Fibroblast of peridontal ligament (primary cell): Measurements from ENCODE around the gene PEX7.
"Not testable (repeated sequence)": the region's sequence is repeated elsewhere in the genome, so short reads cannot be mapped to it uniquely, and the experiment has no call there.

Source experiments
- DNase-seq: peaks from one replicate; pipeline ENCODE4 v3.0.0-alpha.2; 2010; ENCODE audit errors: extremely low read depth

Gene PEX7

DNA sequence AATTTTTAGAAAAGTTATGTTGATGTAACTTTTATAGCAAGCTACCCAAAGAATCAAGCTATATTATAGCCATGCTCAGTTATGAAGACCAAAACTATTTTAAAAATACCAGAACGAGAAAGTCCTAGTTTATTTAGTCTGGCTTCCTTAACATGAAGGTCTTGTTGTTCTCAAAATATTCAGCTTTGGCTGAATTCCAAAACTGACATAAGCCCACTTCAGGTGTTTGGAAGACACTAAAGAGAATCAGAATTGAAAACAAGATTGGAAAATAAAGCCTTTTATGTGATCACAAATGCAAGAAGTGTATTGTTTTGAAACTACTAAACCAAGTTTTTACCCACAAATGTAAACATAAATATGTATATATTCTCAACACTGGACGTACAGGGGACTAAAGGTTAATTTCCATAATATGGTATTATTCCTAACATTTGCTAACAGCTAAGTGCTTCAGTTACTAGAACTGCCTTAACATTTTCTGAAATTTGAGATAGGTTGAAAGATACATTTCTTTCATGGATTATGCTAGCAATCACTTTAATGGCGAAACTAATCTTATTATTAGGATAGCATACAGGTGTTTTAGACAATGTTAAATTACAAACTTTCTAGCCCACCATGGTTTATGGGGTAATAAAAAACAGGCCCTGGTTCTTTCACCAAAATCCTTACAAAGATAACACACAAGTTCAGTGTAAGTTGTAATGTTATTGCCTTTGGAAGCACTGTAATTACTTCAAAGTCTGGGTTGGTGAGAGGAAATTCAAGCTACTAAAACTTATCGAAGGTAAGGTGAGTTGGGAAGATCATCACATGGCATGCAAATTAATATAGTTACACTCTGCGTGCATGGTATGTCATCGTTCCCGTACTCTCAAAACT is 31.7 kb upstream of the PEX7 start:
- DNase-seq = peak; percentile 27

- DNase-seq = peak; percentile 66
These were observed 30.9 kb upstream of the PEX7 start for GRCh38 chr6:136791296-136792094.

- no peak for DNase-seq
These were observed 30.3 kb upstream of the PEX7 start for GRCh38 chr6:136792095-136792409.

DNA sequence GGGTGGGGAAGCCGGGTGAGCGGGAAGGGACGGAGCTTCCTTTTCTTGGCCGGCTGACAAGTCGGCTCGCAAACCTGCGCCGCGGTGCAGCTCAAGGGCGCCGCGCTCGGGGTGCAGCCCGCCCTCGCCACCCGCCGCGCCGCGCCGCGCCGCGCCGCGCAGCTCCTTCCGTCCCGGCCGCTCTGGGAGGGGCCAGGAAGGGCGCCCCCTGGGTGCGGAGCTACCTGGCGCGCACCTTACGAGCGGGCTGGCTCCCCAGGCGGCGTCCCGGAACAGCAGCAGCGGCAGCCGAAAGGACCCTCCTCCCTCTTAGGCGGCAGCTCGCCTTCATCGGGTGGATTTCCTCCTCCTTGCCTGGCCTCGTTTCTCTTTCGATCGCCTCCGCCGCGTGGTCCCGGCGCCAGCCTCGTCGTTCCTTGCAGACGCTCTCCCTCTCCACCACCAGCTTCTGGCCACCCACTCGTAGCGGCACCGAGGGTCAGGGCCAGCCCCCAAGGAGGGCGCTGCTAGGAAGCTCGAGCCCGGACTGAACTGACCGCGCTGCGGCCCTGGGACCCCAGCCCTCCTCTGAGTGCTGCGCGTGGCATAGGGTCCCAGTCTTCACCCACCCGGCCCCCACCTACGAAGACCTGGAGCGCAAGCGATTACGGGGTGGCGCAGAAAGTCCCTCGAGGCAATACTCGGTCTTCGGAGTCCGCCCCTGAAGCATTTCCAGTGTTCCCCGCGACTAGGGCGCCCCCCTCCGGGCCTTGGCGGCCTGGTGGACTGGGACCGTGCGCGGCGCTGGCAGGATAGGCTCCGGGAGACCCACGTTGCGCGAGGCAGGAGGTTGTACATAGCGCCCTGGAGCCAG is 29.8 kb upstream of the PEX7 start, which contains the start of gene MAP3K5:
Gene MAP3K5 (minus strand): TSS at position 68 of the 853 bp plus-strand sequence. CDS start 320 bp downstream, outside the sequence.
- DNase-seq = peak; percentile 88

DNA sequence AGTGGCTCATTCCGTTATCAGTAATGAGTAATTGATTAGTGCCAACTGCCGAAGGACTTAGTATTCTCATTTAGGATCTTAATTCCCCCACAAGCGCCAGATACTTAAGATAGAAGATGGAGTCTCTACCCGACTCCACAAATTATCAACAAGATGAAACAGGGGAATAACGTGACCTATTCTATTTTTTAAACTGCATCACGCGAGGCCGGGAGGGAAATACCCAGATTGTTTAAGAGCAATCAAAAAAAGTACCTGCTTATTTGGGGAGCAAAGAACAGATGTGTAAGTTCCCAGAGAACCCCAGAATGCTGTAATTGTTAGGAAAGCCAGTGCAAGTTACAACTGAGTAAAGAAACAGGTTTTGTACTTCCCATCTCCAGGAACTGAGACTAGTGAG is 29.0 kb upstream of the PEX7 start:
- DNase-seq = no peak

DNA sequence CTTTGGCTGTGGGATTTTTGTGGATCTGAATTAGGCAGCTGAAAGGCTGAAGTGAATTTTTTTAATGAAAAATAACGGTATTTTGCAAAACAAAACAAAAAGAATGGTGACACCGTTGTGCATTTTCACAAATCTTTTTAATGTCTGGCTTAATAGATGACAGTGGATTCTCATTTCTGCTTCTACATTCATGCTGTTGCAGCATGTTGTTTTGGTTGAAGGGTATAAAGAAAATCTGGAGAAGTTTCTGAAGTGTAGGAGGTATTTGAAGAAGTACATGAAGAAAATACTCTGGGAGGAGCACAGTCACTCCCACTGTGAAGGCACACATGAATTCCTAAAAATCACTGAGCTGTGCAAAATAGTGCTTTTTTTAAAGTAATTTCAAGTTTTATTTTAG is 27.0 kb upstream of the PEX7 start:
- DNase-seq = no peak

DNA sequence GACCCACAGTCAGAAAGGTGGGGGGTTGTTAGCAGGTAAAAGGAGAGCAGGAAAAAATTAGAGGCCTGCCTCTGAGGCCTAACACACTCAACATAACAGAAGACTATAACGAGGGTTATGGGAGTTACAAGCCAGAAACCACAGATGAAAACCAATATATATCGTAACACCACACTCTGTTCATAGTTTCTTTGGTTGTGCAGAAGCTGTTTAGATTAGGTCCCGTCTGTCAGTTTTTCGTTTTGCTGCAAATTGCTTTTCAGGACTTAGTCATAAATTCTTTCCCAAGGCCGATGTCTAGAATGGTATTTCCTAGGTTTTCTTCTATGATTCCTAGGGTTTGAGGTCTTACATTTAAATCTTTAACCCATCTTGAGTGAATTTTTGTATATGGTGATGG is 26.4 kb upstream of the PEX7 start:
- peak; percentile 76 for DNase-seq

GRCh38 chr6:136798044-136798443 is 24.3 kb upstream of the PEX7 start:
- DNase-seq = peak; percentile 27

- no peak for DNase-seq
These were observed 20.8 kb upstream of the PEX7 start for GRCh38 chr6:136801581-136801980.

GRCh38 chr6:136803608-136804007 is 18.8 kb upstream of the PEX7 start:
- no peak for DNase-seq

DNA sequence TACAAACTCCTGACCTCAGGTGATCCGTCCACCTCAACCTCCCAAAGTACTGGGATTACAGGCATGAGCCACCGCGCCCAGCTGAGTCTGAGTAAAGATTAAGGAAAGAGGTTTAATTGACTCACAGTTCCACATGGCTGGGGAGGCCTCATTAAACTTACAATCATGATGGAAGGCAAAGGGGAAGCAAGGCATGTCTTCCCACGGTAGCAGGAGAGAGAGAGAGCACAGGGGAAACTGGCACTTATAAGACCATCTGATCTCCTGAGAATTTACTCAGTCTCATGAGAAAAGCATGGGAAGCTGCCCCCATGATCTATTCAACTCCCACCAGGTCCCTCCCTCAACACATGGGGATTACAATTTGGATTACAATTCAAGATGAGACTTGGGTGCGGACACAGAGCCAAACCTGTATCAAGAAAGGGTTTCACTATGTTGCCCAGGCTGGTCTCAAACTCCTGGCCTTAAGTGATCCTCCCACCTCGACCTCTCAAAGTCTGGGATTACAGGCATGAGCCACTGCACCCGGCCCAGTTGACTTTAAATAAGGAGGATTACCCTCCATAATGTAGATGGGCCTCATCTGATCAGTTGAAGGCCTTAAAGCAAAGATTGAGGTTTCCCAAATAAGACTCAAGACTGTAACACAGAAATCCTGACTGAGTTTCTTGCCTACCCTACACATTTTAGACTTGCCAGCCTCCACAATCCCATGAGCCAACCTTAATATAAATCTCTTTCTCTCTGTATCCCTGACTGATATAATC is 13.1 kb upstream of the PEX7 start:
- DNase-seq = no peak

GRCh38 chr6:136811272-136811671 is 11.1 kb upstream of the PEX7 start:
- peak; percentile 34 for DNase-seq

DNA sequence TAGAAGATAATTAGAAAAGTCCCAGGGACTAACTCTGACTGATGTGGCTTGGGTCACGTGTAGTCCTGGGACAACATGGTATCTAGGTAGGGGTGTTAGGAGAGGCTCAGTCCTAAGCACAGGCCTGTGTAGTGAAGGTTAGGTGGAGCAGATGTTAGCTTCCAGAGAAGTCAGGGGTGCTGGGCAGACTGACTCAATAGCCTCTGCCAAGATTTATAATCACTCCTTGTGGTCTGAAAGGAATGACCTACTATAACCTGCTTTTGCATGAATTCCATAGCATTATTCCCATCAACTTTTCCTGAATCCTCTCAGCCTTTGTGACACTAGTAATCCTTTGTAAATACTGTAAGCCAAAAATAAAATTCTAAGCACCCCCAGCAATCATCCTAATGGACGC is 10.2 kb upstream of the PEX7 start:
- DNase-seq = peak; percentile 24

- not testable (repeated sequence) for DNase-seq
These were observed 6.8 kb upstream of the PEX7 start for GRCh38 chr6:136815608-136816007.

DNA sequence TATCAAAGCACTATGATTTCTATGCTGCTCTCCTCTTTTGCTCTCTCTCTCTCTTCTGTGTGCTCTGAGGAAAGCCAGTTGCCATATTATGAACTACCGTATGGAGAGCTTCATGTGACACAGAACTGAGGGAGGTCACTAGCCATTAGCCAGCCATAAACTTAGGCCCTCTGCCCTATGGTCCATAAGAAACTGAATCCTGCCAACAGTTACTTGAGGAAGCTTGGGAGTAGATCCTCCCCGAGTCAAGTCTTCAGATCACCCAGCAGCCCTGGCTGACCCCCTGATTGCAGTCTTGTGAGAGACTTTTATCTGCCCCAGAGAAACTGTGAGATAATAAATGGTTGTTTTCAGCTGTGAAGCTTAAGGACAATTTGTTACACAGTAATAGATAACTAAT is 5.7 kb upstream of the PEX7 start:
- DNase-seq = no peak

- DNase-seq = no peak
These were observed 1.8 kb upstream of the PEX7 start for GRCh38 chr6:136820561-136820960.

GRCh38 chr6:136822046-136822375 is 381 bp upstream of the PEX7 start:
- DNase-seq = no peak

DNA sequence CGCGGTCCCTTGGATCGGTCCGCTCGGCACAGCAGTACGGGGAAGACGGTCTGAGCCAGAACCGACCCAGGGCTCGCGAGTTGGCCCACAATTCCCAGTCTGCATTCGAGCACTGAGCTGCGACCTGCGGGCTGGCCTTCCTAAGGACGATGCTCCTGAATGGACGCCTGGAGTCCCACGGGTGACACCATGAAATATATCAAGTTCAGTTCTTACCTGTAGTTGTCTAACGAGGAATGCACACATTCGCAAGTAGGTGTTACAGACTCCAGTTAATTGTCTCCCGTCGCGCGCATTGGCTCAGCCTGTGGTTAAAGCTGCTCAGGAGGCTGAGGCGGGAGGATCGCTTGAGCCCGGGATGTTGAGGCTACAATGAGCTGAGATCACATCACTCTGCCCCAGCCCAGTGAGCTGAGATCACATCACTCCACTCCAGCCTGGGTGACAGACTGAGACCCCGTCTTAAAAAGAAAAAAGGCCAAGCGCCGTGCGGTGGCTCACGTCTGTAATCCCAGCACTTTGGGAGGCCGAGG is 802 bp downstream of the PEX7 start:
- DNase-seq = no peak

DNA sequence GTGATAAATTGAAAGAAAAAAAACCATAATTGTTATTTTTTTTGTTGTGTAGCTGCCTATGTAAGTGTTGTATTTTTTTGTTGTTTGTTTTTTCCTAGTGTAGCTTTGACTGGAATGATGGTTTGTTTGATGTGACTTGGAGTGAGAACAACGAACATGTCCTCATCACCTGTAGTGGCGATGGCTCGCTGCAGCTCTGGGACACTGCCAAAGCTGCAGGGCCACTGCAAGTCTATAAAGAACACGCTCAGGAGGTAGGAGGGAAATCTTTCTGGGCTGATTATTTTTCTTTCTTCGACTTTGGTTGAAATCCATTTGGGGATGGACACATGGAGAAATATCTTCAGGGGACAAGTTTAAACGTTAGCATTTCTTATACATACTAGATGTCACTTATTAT is 3.8 kb downstream of the PEX7 start:
- DNase-seq = no peak

- DNase-seq = no peak
These were observed 9.6 kb downstream of the PEX7 start for GRCh38 chr6:136831873-136832562.
